HCT116 (cell line): ENCODE results near the gene SPSB1. TPM values are rescaled to one million over a fixed set of nuclear protein-coding genes. Genes with fewer than 3 reads are reported as not detected.

Experiments used
- ATAC-seq: fragments of 200-7000 bp; cut with Tn5 transposase; 2 replicates; pipeline ENCODE4 v1.9.1; 2020; ENCODE audit warnings: mild to moderate bottlenecking, moderate library complexity
- BruUV-seq: library from RNA; stranded (reverse); fragments of 400-500 nt; replicated peaks from 2 replicates; lab custom pipeline; 2021; lab: Mats Ljungman, UMichigan
- CTCF ChIA-PET: fragments of 300-600 bp; sonication (Branson Sonifier 250); formaldehyde crosslinking; loops from one replicate; lab custom pipeline; 2021; ENCODE audit warnings: antibody characterized with exemption; lab: Charles Lee
- POLR2A ChIA-PET: fragments of 300-600, 350-600 bp; sonication (Branson Sonifier 250); formaldehyde crosslinking; loops from one replicate; lab custom pipeline; 2021; ENCODE audit warnings: antibody characterized with exemption; lab: Charles Lee
- RAD21 ChIA-PET, 2 experiments: fragments of 300-600 bp; sonication (Branson Sonifier 250); formaldehyde crosslinking; loops; one replicate each; lab custom pipeline; 2023; ENCODE audit warnings: low total read pairs in 2 of 2; ENCODE audit not compliant: uncharacterized antibody in 2 of 2, unreplicated experiment in 2 of 2, low non-redundant PET in 1 of 2; lab: Charles Lee
- DNase-seq: peaks from one replicate; pipeline ENCODE4 v3.0.0-alpha.2; 2010; ENCODE audit warnings: low read depth, low spot score
- H2AFZ ChIP-seq: fragments of 200-600 bp; shearing (Covaris generic), sonication (generic); 2 replicates; pipeline ENCODE4 v1.6.1; 2017; ENCODE audit warnings: low read depth, mixed run types, mixed read lengths, antibody characterized with exemption, low read length; ENCODE audit not compliant: poor library complexity, severe bottlenecking
- H3K27ac ChIP-seq: 2 replicates; pipeline ENCODE4 v1.5.1; 2012; ENCODE audit warnings: low read depth, low read length
- H3K27me3 ChIP-seq: fragments of 200-600 bp; sonication (generic); 2 replicates; pipeline ENCODE4 v1.6.1; 2016; ENCODE audit warnings: mixed run types, low read length, mixed read lengths; ENCODE audit not compliant: insufficient read depth
- H3K36me3 ChIP-seq, 2 experiments: fragments of 200-500 bp in 1 of 2; fragments of 200-600 bp in 1 of 2; sonication (Bioruptor generic) in 1 of 2; sonication (generic) in 1 of 2; 2 replicates each; pipeline versions ENCODE4 v1.5.1 to v1.6.1; 2014 to 2016; ENCODE audit warnings: low read length in 2 of 2, inconsistent platforms in 1 of 2, mixed read lengths in 1 of 2, mixed run types in 1 of 2; ENCODE audit not compliant: insufficient read depth in 2 of 2, control insufficient read depth in 1 of 2
- H3K4me1 ChIP-seq, 2 experiments: fragments of 200-600 bp in 1 of 2; sonication (generic) in 1 of 2; 2 replicates each; pipeline versions ENCODE4 v1.5.1 to v1.6.1; 2012 to 2017; ENCODE audit warnings: low read length in 2 of 2, inconsistent platforms in 1 of 2, mild to moderate bottlenecking in 1 of 2, mixed read lengths in 1 of 2, mixed run types in 1 of 2, moderate library complexity in 1 of 2; ENCODE audit not compliant: insufficient read depth in 2 of 2, control insufficient read depth in 1 of 2
- H3K4me2 ChIP-seq: fragments of 200-600 bp; sonication (generic); 2 replicates; pipeline ENCODE4 v1.6.1; 2017; ENCODE audit warnings: mixed run types, low read length, mixed read lengths
- H3K4me3 ChIP-seq, 2 experiments: fragments of 200-600 bp in 1 of 2; sonication (generic) in 1 of 2; replicated peaks in 1 of 2; 2 replicates each; pipeline ENCODE4 v1.5.1; 2011 to 2016; ENCODE audit warnings: low read length in 2 of 2, control low read depth in 1 of 2, low read depth in 1 of 2, mild to moderate bottlenecking in 1 of 2, mixed read lengths in 1 of 2, mixed run types in 1 of 2
- H3K79me2 ChIP-seq: fragments of 200-600 bp; sonication (generic); 2 replicates; pipeline ENCODE4 v1.6.1; 2017; ENCODE audit warnings: mild to moderate bottlenecking, mixed run types, low read length, moderate library complexity, mixed read lengths; ENCODE audit not compliant: insufficient read depth
- H3K9ac ChIP-seq: fragments of 200-600 bp; sonication (generic); 2 replicates; pipeline ENCODE4 v1.6.1; 2016; ENCODE audit warnings: low read length, mixed read lengths
- H3K9me2 ChIP-seq: fragments of 200-600 bp; sonication (generic), shearing (Covaris generic); 2 replicates; pipeline ENCODE4 v1.6.1; 2017; ENCODE audit warnings: mixed run types, mild to moderate bottlenecking, moderate library complexity; ENCODE audit not compliant: insufficient read depth
- H3K9me3 ChIP-seq, 2 experiments: fragments of 200-500 bp in 1 of 2; fragments of 200-600 bp in 1 of 2; sonication (Bioruptor generic) in 1 of 2; sonication (generic) in 1 of 2; 2 replicates each; pipeline ENCODE4 v1.6.1; 2014 to 2017; ENCODE audit warnings: low read length in 2 of 2, mixed read lengths in 2 of 2, inconsistent platforms in 1 of 2, low read depth in 1 of 2, mild to moderate bottlenecking in 1 of 2, mixed run types in 1 of 2, moderate library complexity in 1 of 2; ENCODE audit not compliant: control insufficient read depth in 1 of 2, insufficient read depth in 1 of 2
- H4K20me1 ChIP-seq: fragments of 200-600 bp; sonication (generic), shearing (Covaris generic); 2 replicates; pipeline ENCODE4 v1.6.1; 2017; ENCODE audit warnings: mixed run types, mild to moderate bottlenecking, moderate library complexity; ENCODE audit not compliant: insufficient read depth
- CEBPB ChIP-seq: IDR thresholded peaks from 2 replicates; pipeline ENCODE4 v1.6.1; 2012; ENCODE audit warnings: low read depth
- EGR1 ChIP-seq: IDR thresholded peaks from 2 replicates; pipeline ENCODE4 v1.6.1; 2012; ENCODE audit warnings: low read depth
- ELF1 ChIP-seq: IDR thresholded peaks from 2 replicates; pipeline ENCODE4 v1.6.1; 2012; ENCODE audit warnings: low read depth, borderline replicate concordance
- EZH2phosphoT487 ChIP-seq: fragments of 200-600 bp; IDR thresholded peaks from 2 replicates; pipeline ENCODE4 v1.6.1; 2018; ENCODE audit warnings: antibody characterized with exemption, borderline replicate concordance
- JUND ChIP-seq: IDR thresholded peaks from 2 replicates; pipeline ENCODE4 v1.6.1; 2012
- POLR2A ChIP-seq: IDR thresholded peaks from 2 replicates; pipeline ENCODE4 v1.7.0; 2011; ENCODE audit warnings: borderline replicate concordance; ENCODE audit not compliant: insufficient read depth, insufficient read length; ENCODE audit errors: extremely low read depth
- POLR2AphosphoS5 ChIP-seq: IDR thresholded peaks from 2 replicates; pipeline ENCODE4 v1.6.1; 2011; ENCODE audit warnings: mild to moderate bottlenecking, low read depth, low read length, moderate library complexity
- RAD21 ChIP-seq: IDR thresholded peaks from 2 replicates; pipeline ENCODE4 v1.6.1; 2012; ENCODE audit warnings: low read depth, mild to moderate bottlenecking
- SIN3A ChIP-seq: IDR thresholded peaks from 2 replicates; pipeline ENCODE4 v1.6.1; 2012; ENCODE audit warnings: low read depth
- SRF ChIP-seq: IDR thresholded peaks from 2 replicates; pipeline ENCODE4 v1.6.1; 2012; ENCODE audit warnings: low read depth
- TCF7L2 ChIP-seq: IDR thresholded peaks from 2 replicates; pipeline ENCODE4 v1.7.0; 2011; ENCODE audit warnings: borderline replicate concordance, inconsistent platforms; ENCODE audit not compliant: insufficient read depth, insufficient read length; ENCODE audit errors: extremely low read depth
- YY1 ChIP-seq: IDR thresholded peaks from 2 replicates; pipeline ENCODE4 v1.6.1; 2011; ENCODE audit warnings: low read length, low read depth, moderate library complexity, mild to moderate bottlenecking; ENCODE audit not compliant: insufficient replicate concordance; ENCODE audit errors: extremely low read depth
- ZFX ChIP-seq: fragments of 450-650 bp; IDR thresholded peaks from 2 replicates; pipeline ENCODE4 v1.6.1; 2017
- ZNF274 ChIP-seq: fragments of 200-500 bp; sonication (Bioruptor generic); IDR thresholded peaks from 2 replicates; pipeline ENCODE4 v1.6.1; 2014; ENCODE audit warnings: mild to moderate bottlenecking, low read depth, low read length, inconsistent platforms
- intact Hi-C: fragments of 100-400 bp; cut with micrococcal nuclease; formaldehyde crosslinking; loops from 2 replicates; pipeline ENCODE4 v1.10.0; 2022
- total RNA-seq: library from RNA; stranded (reverse); gene quantifications from one replicate; pipeline ENCODE4 v1.2.1, GENCODE V29; 2021; ENCODE audit not compliant: unreplicated experiment
- TF ChIP-seq, protein P1 (sequence below): IDR thresholded peaks from 2 replicates; pipeline ENCODE4 v1.6.1; 2012; ENCODE audit warnings: low read depth
- TF ChIP-seq, protein P2 (sequence below), 3 experiments: fragments of 200-600 bp in 1 of 3; sonication (generic) in 1 of 3; IDR thresholded peaks in 2 of 3; conservative IDR thresholded peaks in 1 of 3; 2 replicates each; pipeline ENCODE4 v1.5.1; 2012 to 2017; ENCODE audit warnings: low read depth in 2 of 3, low read length in 2 of 3, antibody characterized with exemption in 1 of 3, borderline replicate concordance in 1 of 3, control low read depth in 1 of 3, mild to moderate bottlenecking in 1 of 3, mixed read lengths in 1 of 3, mixed run types in 1 of 3, moderate library complexity in 1 of 3; ENCODE audit not compliant: insufficient read depth in 1 of 3

SPSB1 gene
- total RNA-seq, 1 experiment from 2014 or later: 10.8 TPM

DNA sequence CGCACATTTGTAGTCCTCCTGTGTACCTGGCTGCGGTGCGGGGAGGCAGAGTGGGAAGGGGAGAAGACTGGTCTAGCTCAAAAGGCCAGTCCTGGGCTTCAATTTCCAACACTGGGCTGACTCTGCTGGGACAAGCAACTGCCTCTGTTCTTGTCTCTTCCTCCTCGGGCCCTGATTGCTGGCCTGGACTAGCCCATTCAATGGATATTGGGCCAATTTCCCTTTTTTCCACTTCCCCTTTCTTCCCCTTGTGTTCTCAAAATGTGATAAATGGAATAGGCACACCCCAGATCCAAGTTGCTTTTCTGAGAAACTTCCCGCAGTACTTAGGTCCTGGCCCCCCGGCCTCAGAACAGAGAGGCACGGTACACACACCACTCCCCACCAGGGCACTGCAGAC lies 48.2 kb downstream of the SPSB1 start:
- Histone ChIP-seq H3K9me2 (no peaks in the 10 kb centered on the region), H2AFZ (no peak overlapping the region), H3K27me3 (no peaks in the 10 kb centered on the region), H3K9me3 (no peaks in the 10 kb centered on the region), H3K9ac (no peak overlapping the region), H3K79me2 (peaks cover 4% of the 10 kb centered on the region; the same call in 1 of the 2 replicates), H3K27ac (no peak overlapping the region), H4K20me1 (no peaks in the 10 kb centered on the region), H3K4me2 (no peak overlapping the region), H3K36me3 (no peaks in the 10 kb centered on the region), H3K4me3 (no peak overlapping the region), H3K4me1 (no peaks in the 10 kb centered on the region)
- BruUV-seq: no TSS peak
- TF ChIP-seq RAD21: no peak
- TF ChIP-seq, protein P1, sequence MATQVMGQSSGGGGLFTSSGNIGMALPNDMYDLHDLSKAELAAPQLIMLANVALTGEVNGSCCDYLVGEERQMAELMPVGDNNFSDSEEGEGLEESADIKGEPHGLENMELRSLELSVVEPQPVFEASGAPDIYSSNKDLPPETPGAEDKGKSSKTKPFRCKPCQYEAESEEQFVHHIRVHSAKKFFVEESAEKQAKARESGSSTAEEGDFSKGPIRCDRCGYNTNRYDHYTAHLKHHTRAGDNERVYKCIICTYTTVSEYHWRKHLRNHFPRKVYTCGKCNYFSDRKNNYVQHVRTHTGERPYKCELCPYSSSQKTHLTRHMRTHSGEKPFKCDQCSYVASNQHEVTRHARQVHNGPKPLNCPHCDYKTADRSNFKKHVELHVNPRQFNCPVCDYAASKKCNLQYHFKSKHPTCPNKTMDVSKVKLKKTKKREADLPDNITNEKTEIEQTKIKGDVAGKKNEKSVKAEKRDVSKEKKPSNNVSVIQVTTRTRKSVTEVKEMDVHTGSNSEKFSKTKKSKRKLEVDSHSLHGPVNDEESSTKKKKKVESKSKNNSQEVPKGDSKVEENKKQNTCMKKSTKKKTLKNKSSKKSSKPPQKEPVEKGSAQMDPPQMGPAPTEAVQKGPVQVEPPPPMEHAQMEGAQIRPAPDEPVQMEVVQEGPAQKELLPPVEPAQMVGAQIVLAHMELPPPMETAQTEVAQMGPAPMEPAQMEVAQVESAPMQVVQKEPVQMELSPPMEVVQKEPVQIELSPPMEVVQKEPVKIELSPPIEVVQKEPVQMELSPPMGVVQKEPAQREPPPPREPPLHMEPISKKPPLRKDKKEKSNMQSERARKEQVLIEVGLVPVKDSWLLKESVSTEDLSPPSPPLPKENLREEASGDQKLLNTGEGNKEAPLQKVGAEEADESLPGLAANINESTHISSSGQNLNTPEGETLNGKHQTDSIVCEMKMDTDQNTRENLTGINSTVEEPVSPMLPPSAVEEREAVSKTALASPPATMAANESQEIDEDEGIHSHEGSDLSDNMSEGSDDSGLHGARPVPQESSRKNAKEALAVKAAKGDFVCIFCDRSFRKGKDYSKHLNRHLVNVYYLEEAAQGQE: no peak
- TF ChIP-seq, protein P2, sequence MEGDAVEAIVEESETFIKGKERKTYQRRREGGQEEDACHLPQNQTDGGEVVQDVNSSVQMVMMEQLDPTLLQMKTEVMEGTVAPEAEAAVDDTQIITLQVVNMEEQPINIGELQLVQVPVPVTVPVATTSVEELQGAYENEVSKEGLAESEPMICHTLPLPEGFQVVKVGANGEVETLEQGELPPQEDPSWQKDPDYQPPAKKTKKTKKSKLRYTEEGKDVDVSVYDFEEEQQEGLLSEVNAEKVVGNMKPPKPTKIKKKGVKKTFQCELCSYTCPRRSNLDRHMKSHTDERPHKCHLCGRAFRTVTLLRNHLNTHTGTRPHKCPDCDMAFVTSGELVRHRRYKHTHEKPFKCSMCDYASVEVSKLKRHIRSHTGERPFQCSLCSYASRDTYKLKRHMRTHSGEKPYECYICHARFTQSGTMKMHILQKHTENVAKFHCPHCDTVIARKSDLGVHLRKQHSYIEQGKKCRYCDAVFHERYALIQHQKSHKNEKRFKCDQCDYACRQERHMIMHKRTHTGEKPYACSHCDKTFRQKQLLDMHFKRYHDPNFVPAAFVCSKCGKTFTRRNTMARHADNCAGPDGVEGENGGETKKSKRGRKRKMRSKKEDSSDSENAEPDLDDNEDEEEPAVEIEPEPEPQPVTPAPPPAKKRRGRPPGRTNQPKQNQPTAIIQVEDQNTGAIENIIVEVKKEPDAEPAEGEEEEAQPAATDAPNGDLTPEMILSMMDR (IDR thresholded peaks at IDR 0.05 in 2 of 3, conservative IDR thresholded peaks at IDR 0.05 in 1 of 3; ENCODE audit: borderline replicate concordance in 1 of 3, insufficient read depth in 1 of 3, low read depth in 2 of 3, low read length in 2 of 3): no peak
- no peak for TF ChIP-seq POLR2AphosphoS5
- TF ChIP-seq JUND: no peak
- no peak for TF ChIP-seq ZFX
- no peak for TF ChIP-seq EZH2phosphoT487
- no peak for TF ChIP-seq SRF
- no peak for TF ChIP-seq POLR2A
- no peak for TF ChIP-seq CEBPB
- TF ChIP-seq TCF7L2: no peak
- no peak for TF ChIP-seq ELF1
- no peak for TF ChIP-seq YY1
- no peak for TF ChIP-seq ZNF274
- TF ChIP-seq EGR1: no peak
- no peak for TF ChIP-seq SIN3A
- intact Hi-C loops: no loop called here
- ChIA-PET RAD21 (no interaction called here), POLR2A (no interaction called here), CTCF (no interaction called here)
- ATAC-seq (no peak), DNase-seq (no peak)
